Erythroblast (primary cell): ENCODE data around the gene CTSO.

Experiments used
- DNase-seq, 2 experiments: peaks; one replicate each; lab custom pipeline; 2025; lab: John Stamatoyannopoulos, UW
- GATA1 ChIP-seq: IDR thresholded peaks from 2 replicates; pipeline ENCODE4 v1.6.1; 2011; ENCODE audit warnings: low read depth, mild to moderate bottlenecking, control low read depth, low read length, moderate library complexity
- POLR2A ChIP-seq: IDR thresholded peaks from 2 replicates; pipeline ENCODE4 v1.6.1; 2011; ENCODE audit warnings: mild to moderate bottlenecking, low read length

The CTSO gene

GRCh38 chr4:155887045-155887444 is 66.6 kb downstream of the CTSO start:
- TF ChIP-seq GATA1 (no peak), POLR2A (no peak)

GRCh38 chr4:155885666-155886065 is 68.0 kb downstream of the CTSO start:
- no peak for TF ChIP-seq GATA1
- TF ChIP-seq POLR2A: no peak
- DNase-seq: no peak

More at GRCh38 chr4:155887045-155887444, 66.6 kb downstream of the CTSO start:
- no peak for DNase-seq

- DNase-seq: no peak
- TF ChIP-seq GATA1 (no peak), POLR2A (no peak)
Observed at GRCh38 chr4:155883895-155884294, 69.8 kb downstream of the CTSO start.

GRCh38 chr4:155881555-155881954 is 72.1 kb downstream of the CTSO start:
- DNase-seq: no peak
- TF ChIP-seq POLR2A (no peak), GATA1 (no peak)

GRCh38 chr4:155879767-155880166 is 73.9 kb downstream of the CTSO start:
- DNase-seq: no peak
- no peak for TF ChIP-seq GATA1
- TF ChIP-seq POLR2A: no peak

- no peak for DNase-seq
- no peak for TF ChIP-seq GATA1
- no peak for TF ChIP-seq POLR2A
Observed at GRCh38 chr4:155878611-155879010, 75.1 kb downstream of the CTSO start.

GRCh38 chr4:155877971-155878370 is 75.7 kb downstream of the CTSO start:
- no peak for DNase-seq
- TF ChIP-seq POLR2A (no peak), GATA1 (no peak)

- TF ChIP-seq POLR2A (no peak), GATA1 (no peak)
- DNase-seq: no peak
Observed at GRCh38 chr4:155875878-155876277, 77.8 kb downstream of the CTSO start.
